HG02943 (cell line): Measurements from ENCODE around the gene YWHAE.
"Not testable (repeated sequence)": the region's sequence is repeated elsewhere in the genome, so short reads cannot be mapped to it uniquely, and the experiment has no call there.

Experiments
- ATAC-seq: cut with Tn5 transposase; IDR thresholded peaks from one replicate; pipeline ENCODE4 v1.9.1; 2021; ENCODE audit warnings: mild to moderate bottlenecking, low read depth, moderate library complexity; ENCODE audit not compliant: unreplicated experiment

YWHAE gene

GRCh38 chr17:1413281-1413791 is 13.3 kb upstream of the YWHAE start:
- ATAC-seq, result no peak

GRCh38 chr17:1412185-1413110 is 12.4 kb upstream of the YWHAE start:
- ATAC-seq, result no peak

DNA sequence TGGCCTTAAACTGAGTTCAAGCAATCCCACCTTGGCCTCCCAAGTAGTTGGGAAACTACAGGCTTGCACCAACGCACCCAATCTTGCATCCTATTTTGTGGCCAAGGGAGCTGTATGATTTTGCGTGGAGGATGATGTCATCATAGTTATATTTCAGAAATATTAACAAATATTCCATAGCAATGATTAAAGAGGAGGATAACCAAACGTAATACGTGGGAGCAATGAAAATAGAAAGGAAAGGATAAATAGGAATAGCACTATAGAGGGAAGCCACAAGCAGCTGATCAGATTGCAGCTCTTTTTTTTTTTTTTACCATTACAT is 2.2 kb upstream of the YWHAE start:
- no peak for ATAC-seq

DNA sequence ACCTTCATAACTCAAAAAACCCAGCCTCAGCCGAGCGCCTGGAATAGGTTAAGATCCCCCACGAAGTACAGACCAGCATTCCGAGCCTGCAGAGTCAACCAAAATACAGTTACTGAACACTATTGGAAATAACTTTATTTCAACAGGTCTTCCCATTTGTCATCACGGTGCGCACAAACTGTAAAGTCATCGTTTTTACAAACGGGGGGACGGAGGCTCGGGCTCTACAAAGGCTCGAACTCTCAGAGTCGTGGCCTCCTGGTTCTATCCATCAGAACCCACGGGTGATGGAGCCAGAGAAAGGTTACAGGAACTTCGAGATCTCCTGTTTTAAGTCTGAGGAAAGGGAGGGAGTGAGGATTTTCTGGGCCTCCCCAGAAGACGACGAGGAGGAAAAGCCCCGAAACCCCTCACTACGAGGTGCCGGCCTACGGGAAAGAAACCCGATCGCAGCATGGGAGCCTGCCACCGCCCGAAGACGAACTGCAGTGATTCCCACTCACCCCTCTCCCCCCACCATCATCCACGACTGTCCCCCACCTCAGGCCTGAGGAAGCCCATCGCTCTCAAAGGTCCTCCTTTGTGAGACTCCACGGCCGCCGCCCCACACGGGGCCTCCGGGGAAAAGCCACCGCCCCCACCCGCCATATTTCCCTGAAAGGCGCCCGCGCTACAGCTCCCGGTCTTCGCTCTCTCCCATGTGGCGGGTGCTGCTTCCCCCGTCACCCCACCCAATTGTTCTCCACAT is 917 bp downstream of the YWHAE start:
- peak; percentile 18 for ATAC-seq

- ATAC-seq, result no peak
Observed at GRCh38 chr17:1398028-1398427, 2.0 kb downstream of the YWHAE start.

- not testable (repeated sequence) for ATAC-seq
Observed at GRCh38 chr17:1395876-1396665, 4.0 kb downstream of the YWHAE start.

DNA sequence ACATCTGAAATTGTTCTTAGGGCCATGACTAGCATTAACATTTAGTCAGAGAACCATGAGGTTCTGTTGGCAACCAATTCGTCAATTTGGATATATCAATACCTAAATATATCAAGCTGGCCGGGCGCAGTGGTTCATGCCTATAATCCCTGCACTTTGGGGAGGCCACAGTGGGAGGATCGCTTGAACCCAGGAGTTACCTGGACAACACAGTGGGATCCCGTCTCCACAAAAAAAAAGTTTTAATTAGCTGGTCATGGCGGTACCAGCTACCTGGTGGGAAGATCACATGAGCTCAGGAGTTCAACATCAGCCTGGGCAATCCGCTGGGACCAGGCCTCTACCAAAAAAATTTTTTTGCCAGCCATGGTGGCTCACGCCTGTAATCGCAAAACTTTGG is 8.4 kb downstream of the YWHAE start:
- ATAC-seq, result no peak

GRCh38 chr17:1390432-1391367 is 9.3 kb downstream of the YWHAE start:
- ATAC-seq, result no peak

DNA sequence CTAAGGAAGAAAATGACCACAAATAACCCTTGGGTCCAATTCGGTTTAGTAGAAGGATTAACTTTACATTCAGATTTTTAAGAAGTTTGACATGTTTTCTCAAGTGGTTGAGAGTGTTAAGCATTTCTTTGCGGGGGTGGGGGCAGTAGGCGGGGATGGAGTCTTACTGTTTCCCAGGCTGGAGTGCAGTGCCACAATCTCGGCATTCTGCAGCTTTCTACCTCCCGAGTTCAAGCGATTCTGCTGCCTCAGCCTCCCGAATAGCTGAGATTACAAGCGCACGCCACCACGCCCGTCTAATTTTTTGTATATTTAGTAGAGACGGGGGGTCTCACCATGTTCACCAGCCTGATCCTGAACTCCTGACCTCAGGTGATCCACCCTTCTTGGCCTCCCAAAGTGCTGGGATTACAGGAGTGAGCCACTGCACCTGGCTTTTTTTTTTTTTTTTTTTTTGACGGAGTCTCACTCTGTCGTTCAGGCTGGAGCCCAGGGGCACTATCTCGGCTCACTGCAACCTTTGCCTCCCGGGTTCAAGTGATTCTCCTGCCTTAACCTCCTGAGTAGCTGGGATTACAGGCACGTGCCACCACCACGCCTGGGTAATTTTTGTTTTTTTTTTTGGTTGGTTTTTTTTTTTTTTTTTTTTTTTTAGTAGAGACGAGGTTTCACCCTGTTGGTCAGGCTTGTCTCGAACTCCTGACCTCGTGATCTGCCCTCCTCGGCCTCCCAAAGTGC is 12.4 kb downstream of the YWHAE start:
- not testable (repeated sequence) for ATAC-seq

DNA sequence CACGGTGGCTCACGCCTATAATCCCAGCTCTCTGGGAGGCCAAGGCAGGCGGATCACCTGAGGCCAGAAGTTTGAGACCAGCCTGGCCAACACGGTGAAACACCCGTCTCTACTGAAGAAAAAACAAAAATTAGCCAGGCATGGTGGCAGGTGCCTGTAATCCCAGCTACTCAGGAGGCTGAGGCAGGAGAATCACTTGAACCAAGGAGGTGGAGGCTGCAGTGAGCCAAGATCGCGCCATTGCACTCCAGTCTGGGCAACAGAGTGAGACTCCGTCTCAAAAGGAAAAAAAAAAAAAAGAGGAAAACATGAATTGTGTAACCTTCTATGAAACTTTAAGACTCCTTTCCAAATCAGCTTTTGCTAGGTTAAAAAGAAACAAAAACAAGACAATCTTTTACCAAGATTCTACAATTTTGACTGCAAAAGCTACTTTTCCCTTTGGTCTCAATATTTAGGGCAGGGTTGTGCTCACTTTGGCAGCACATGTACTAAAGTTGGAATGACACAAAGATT is 13.3 kb downstream of the YWHAE start:
- ATAC-seq, result not testable (repeated sequence)

DNA sequence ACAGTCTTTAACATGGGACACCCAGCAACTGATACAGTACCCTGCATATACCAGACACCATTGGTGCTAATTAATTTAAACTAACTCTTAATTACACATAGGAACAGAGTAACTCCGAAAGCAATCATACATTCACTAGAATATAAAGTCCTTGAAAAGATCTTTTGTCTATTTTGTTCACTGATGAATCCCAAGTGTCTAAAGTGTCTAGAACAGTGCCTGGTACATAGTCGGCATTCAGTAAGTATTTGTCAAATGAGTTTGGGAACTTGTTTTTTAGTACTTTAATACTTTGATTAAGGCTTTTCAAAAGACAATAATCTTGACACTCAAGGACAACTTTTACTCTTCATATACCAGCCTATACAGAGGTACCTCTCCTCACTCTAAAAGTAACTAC is 13.8 kb downstream of the YWHAE start:
- no peak for ATAC-seq

GRCh38 chr17:1385861-1386260 is 14.2 kb downstream of the YWHAE start:
- ATAC-seq, result no peak

- ATAC-seq, result no peak
Observed at GRCh38 chr17:1384905-1385435, 15.1 kb downstream of the YWHAE start.

DNA sequence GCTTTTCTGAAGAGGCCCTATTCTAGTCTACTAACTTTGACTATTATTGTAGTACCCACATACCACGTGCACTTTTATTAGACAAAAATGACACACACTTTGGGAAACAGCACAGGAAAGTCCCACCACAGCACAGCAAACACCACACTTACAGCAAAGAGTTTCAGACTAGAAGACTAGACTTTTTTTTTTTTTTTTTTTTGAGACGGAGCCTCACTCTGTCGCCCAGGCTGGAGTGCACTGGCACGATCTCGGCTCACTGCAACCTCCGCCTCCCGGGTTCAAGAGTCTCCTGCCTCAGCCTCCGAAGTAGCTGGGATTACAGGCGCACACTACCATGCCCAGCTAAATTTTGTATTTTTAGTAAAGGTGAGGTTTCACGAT is 20.1 kb downstream of the YWHAE start:
- no peak for ATAC-seq

- ATAC-seq, result no peak
Observed at GRCh38 chr17:1379208-1379929, 20.7 kb downstream of the YWHAE start.

- not testable (repeated sequence) for ATAC-seq
Observed at GRCh38 chr17:1378476-1378860, 21.6 kb downstream of the YWHAE start.

- ATAC-seq, result no peak
Observed at GRCh38 chr17:1377334-1377733, 22.7 kb downstream of the YWHAE start.

DNA sequence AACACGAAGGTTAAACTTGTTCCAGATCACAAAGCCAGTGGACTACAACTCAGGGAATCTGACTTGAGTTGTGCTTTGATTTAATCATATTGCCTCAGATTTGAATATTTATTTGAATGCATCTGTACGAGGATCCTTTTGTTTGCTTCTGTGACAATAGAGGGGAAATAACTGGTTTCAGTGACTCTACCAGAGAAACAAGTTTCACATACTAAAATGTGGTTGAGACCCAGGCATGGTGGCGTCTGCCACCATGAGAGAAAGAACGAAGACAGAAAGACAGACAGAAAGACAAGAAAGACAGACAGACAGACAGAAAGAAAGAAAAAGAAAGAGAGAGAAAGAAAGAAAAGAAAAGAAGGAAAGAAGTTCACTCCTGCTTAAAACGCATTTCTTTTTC is 24.0 kb downstream of the YWHAE start:
- ATAC-seq, result no peak
